ENCODE results near the gene SLC39A10. TPM values are rescaled to one million over a fixed set of nuclear protein-coding genes. Genes with fewer than 3 reads are reported as not detected.

SLC39A10 gene
- total and polyA plus RNA-seq, 10 of the 15 experiments (the other 5 are each of a cell fraction or from before 2014, with no cell fraction given), result 2.0 to 23.6 (median 7.9) TPM

- ATAC-seq (no peak), FAIRE-seq (no peak), DNase-seq (ENCODE audit: low read depth, low spot score) (no peak)
- Histone ChIP-seq H3K4me2 (ENCODE audit: control insufficient read depth, insufficient read depth) (no peak overlapping the region), H3K27ac (ENCODE audit: control insufficient read depth, insufficient read depth) (no peak overlapping the region), H3K79me2 (ENCODE audit: control insufficient read depth, insufficient read depth, low read length) (no peaks in the 10 kb centered on the region), H3K4me1 (ENCODE audit: control insufficient read depth, insufficient read depth, low read length) (no peaks in the 10 kb centered on the region), H3K4me3 (no peak overlapping the region), H4K20me1 (ENCODE audit: control insufficient read depth, insufficient read depth) (no peaks in the 10 kb centered on the region), H3K36me3 (ENCODE audit: control insufficient read depth in 2 of 2, insufficient read depth in 2 of 2, low read length in 1 of 2) (no peaks in the 10 kb centered on the region), H3K9me3 (replicated peaks; ENCODE audit: control insufficient read depth, insufficient read depth, low read length) (no peaks in the 10 kb centered on the region), H2AFZ (ENCODE audit: control insufficient read depth, low read depth, low read length) (no peak overlapping the region), H3K27me3 (replicated peaks in 1 of 2; ENCODE audit: control insufficient read depth in 2 of 2, insufficient read depth in 2 of 2, low read length in 1 of 2) (no peaks in the 10 kb centered on the region), H3K9ac (ENCODE audit: control insufficient read depth, insufficient read depth, low read length) (no peak overlapping the region)
- in situ Hi-C loops (cut with MboI), result no loop called here
- no TSS peak for BruUV-seq (replicated peaks)
- ChIA-PET CTCF (no interaction called here), RAD21 (ENCODE audit: unreplicated experiment) (no interaction called here), POLR2A (no interaction called here), SMC1A (ENCODE audit: uncharacterized antibody, unreplicated experiment) (interaction anchor here (1.3 kb wide), 1 partner anchor 9 kb away, joined by 3 read pairs; no protein-coding TSS in a partner anchor)
- intact Hi-C loops (cut with micrococcal nuclease; ENCODE audit: unreplicated experiment), result no loop called here
- WGBS (ENCODE audit: insufficient coverage, insufficient replicate concordance, low lambda C conversion rate, missing lambda C conversion rate), result 24% methylated on average over 3 of the region's 3 CpGs
- TF ChIP-seq RUNX3 (IDR thresholded peaks at IDR 0.05; ENCODE audit: low read length) (no peak), MYB (IDR thresholded peaks at IDR 0.05; ENCODE audit: borderline replicate concordance, low read depth, low read length) (no peak), TARDBP (IDR thresholded peaks at IDR 0.05; ENCODE audit: borderline replicate concordance) (no peak), ZNF24 (IDR thresholded peaks at IDR 0.05) (no peak), SUPT20H (IDR thresholded peaks at IDR 0.05; ENCODE audit: borderline replicate concordance, control insufficient read depth, low read depth, low read length) (no peak), SREBF1 (IDR thresholded peaks at IDR 0.05; ENCODE audit: low read length) (no peak), LARP7 (IDR thresholded peaks at IDR 0.05) (no peak), ELK1 (IDR thresholded peaks at IDR 0.05; ENCODE audit: low read depth, low read length) (no peak), ZBED1 (IDR thresholded peaks at IDR 0.05; ENCODE audit: borderline replicate concordance) (no peak)
Measured at GRCh38 chr2:195758846-195759245, 101.8 kb downstream of the SLC39A10 start.

Measured in GM12878 (cell line).